HEK293 (cell line): Measurements from ENCODE around the gene HNRNPA0.

ENCODE experiments used
- CTCF ChIA-PET: fragments of 350-600 bp; formaldehyde crosslinking; extraction: SDS; loops from one replicate; lab custom pipeline; 2021; ENCODE audit warnings: antibody characterized with exemption; lab: Yijun Ruan, JAX
- POLR2A ChIA-PET: fragments of 300-600 bp; formaldehyde crosslinking; extraction: SDS; loops from one replicate; lab custom pipeline; 2020; ENCODE audit warnings: antibody characterized with exemption, inconsistent platforms; lab: Yijun Ruan, JAX
- H3K27ac ChIP-seq: fragments of 200-500 bp; sonication (Bioruptor generic); 2 replicates; pipeline ENCODE4 v1.5.1; 2014; ENCODE audit warnings: low read depth, low read length, control low read depth, inconsistent platforms; ENCODE audit errors: extremely low read depth
- H3K36me3 ChIP-seq, 2 experiments: fragments of 200-500 bp in 1 of 2; sonication (Bioruptor generic) in 1 of 2; 1 replicate in 1 of 2; 2 replicates in 1 of 2; pipeline ENCODE4 v1.5.1; 2014 to 2017; ENCODE audit warnings: inconsistent platforms in 2 of 2, low read length in 2 of 2; ENCODE audit not compliant: control insufficient read depth in 2 of 2, insufficient read depth in 1 of 2
- H3K4me1 ChIP-seq: fragments of 200-500 bp; sonication (Bioruptor generic); 2 replicates; pipeline ENCODE4 v1.5.1; 2014; ENCODE audit warnings: mild to moderate bottlenecking, low read length, inconsistent platforms; ENCODE audit not compliant: control insufficient read depth, insufficient read depth
- H3K4me3 ChIP-seq: 2 replicates; pipeline ENCODE4 v1.5.1; 2011; ENCODE audit warnings: low read depth, mild to moderate bottlenecking, control low read depth, low read length, moderate library complexity
- H3K9me3 ChIP-seq: fragments of 200-500 bp; sonication (Bioruptor generic); 2 replicates; pipeline ENCODE4 v1.5.1; 2014; ENCODE audit warnings: low read depth, low read length, inconsistent platforms; ENCODE audit not compliant: control insufficient read depth, insufficient read depth
- FEZF1 ChIP-seq: fragments of 450-650 bp; formaldehyde crosslinking; IDR thresholded peaks from 2 replicates; pipeline ENCODE4 v1.5.1; 2016; ENCODE audit warnings: missing biosample characterization, missing genetic modification characterization
- GLIS1 ChIP-seq: fragments of 450-650 bp; formaldehyde crosslinking; IDR thresholded peaks from 2 replicates; pipeline ENCODE4 v1.5.1; 2016; ENCODE audit warnings: missing biosample characterization, missing genetic modification characterization
- MZF1 ChIP-seq: fragments of 450-650 bp; formaldehyde crosslinking; IDR thresholded peaks from 2 replicates; pipeline ENCODE4 v1.5.1; 2017; ENCODE audit warnings: missing biosample characterization, missing genetic modification characterization, borderline replicate concordance
- SP3 ChIP-seq: fragments of 450-650 bp; formaldehyde crosslinking; IDR thresholded peaks from 2 replicates; pipeline ENCODE4 v1.5.1; 2016; ENCODE audit warnings: missing biosample characterization, missing genetic modification characterization
- TCF7L2 ChIP-seq: IDR thresholded peaks from 2 replicates; pipeline ENCODE4 v1.6.1; 2011; ENCODE audit warnings: low read depth, mild to moderate bottlenecking, inconsistent platforms, low read length, moderate library complexity, borderline replicate concordance
- ZBTB20 ChIP-seq: fragments of 450-650 bp; formaldehyde crosslinking; IDR thresholded peaks from 2 replicates; pipeline ENCODE4 v1.5.1; 2016; ENCODE audit warnings: missing biosample characterization, missing genetic modification characterization
- ZNF175 ChIP-seq: fragments of 450-650 bp; formaldehyde crosslinking; IDR thresholded peaks from 2 replicates; pipeline ENCODE4 v1.5.1; 2016; ENCODE audit warnings: missing biosample characterization, missing genetic modification characterization
- ZNF184 ChIP-seq: fragments of 450-650 bp; IDR thresholded peaks from 2 replicates; pipeline ENCODE4 v1.5.1; 2018; ENCODE audit warnings: missing biosample characterization, mild to moderate bottlenecking, missing genetic modification characterization
- ZNF248 ChIP-seq: fragments of 450-650 bp; formaldehyde crosslinking; IDR thresholded peaks from 2 replicates; pipeline ENCODE4 v1.5.1; 2017; ENCODE audit warnings: missing biosample characterization, missing genetic modification characterization
- ZNF350 ChIP-seq: fragments of 450-650 bp; formaldehyde crosslinking; IDR thresholded peaks from 2 replicates; pipeline ENCODE4 v1.5.0; 2017; ENCODE audit warnings: missing biosample characterization, mild to moderate bottlenecking, missing genetic modification characterization
- ZNF529 ChIP-seq: fragments of 450-650 bp; formaldehyde crosslinking; IDR thresholded peaks from 2 replicates; pipeline ENCODE4 v1.5.1; 2017; ENCODE audit warnings: missing genetic modification characterization, missing biosample characterization; ENCODE audit not compliant: insufficient replicate concordance
- ZNF548 ChIP-seq: fragments of 450-650 bp; formaldehyde crosslinking; IDR thresholded peaks from 2 replicates; pipeline ENCODE4 v1.5.1; 2016; ENCODE audit warnings: missing biosample characterization, missing genetic modification characterization
- ZNF558 ChIP-seq: fragments of 450-650 bp; formaldehyde crosslinking; IDR thresholded peaks from 2 replicates; pipeline ENCODE4 v1.5.1; 2016; ENCODE audit warnings: missing biosample characterization, missing genetic modification characterization
- ZNF654 ChIP-seq: fragments of 450-650 bp; formaldehyde crosslinking; IDR thresholded peaks from 2 replicates; pipeline ENCODE4 v1.5.1; 2016; ENCODE audit warnings: low read depth, missing biosample characterization, missing genetic modification characterization
- ZNF747 ChIP-seq: fragments of 450-650 bp; formaldehyde crosslinking; IDR thresholded peaks from 2 replicates; pipeline ENCODE4 v1.5.1; 2016; ENCODE audit warnings: missing biosample characterization, missing genetic modification characterization
- ZNF777 ChIP-seq: fragments of 450-650 bp; formaldehyde crosslinking; IDR thresholded peaks from 2 replicates; pipeline ENCODE4 v1.5.1; 2017; ENCODE audit warnings: missing biosample characterization, missing genetic modification characterization, borderline replicate concordance
- ZXDB ChIP-seq: fragments of 450-650 bp; formaldehyde crosslinking; IDR thresholded peaks from 2 replicates; pipeline ENCODE4 v1.5.1; 2016; ENCODE audit warnings: missing biosample characterization, missing genetic modification characterization
- TF ChIP-seq, protein P1 (sequence below): fragments of 450-650 bp; formaldehyde crosslinking; IDR thresholded peaks from 2 replicates; pipeline ENCODE4 v1.5.1; 2016; ENCODE audit warnings: missing biosample characterization, missing genetic modification characterization
- TF ChIP-seq, protein P2 (sequence below): fragments of 450-650 bp; formaldehyde crosslinking; IDR thresholded peaks from 2 replicates; pipeline ENCODE4 v1.5.1; 2017; ENCODE audit warnings: missing biosample characterization, missing genetic modification characterization
- TF ChIP-seq, protein P3 (sequence below): fragments of 450-650 bp; formaldehyde crosslinking; IDR thresholded peaks from 2 replicates; pipeline ENCODE4 v1.5.1; 2016; ENCODE audit warnings: missing biosample characterization, missing genetic modification characterization

Gene HNRNPA0

DNA sequence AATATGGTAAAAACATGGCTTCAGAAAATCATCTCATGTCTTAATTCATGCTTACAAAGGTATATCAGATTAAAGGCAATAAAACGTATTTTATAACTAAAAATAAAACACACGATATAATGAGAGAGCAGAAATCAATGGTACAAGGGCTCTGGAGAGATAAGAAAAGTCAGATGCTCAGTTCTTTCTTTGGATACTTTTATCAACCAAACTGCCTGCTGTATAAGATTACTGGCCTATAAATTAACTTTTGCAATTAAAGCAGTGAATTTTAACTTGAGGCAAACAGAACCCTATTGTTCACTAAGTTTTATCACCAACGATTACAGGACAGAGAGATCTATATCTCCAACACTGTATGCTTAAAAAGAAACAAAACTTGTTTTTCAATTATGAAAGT lies 42.1 kb upstream of the HNRNPA0 start (continued):
- TF ChIP-seq, protein P1, sequence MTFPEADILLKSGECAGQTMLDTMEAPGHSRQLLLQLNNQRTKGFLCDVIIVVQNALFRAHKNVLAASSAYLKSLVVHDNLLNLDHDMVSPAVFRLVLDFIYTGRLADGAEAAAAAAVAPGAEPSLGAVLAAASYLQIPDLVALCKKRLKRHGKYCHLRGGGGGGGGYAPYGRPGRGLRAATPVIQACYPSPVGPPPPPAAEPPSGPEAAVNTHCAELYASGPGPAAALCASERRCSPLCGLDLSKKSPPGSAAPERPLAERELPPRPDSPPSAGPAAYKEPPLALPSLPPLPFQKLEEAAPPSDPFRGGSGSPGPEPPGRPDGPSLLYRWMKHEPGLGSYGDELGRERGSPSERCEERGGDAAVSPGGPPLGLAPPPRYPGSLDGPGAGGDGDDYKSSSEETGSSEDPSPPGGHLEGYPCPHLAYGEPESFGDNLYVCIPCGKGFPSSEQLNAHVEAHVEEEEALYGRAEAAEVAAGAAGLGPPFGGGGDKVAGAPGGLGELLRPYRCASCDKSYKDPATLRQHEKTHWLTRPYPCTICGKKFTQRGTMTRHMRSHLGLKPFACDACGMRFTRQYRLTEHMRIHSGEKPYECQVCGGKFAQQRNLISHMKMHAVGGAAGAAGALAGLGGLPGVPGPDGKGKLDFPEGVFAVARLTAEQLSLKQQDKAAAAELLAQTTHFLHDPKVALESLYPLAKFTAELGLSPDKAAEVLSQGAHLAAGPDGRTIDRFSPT (tag by site-specific recombination): no peak
- TF ChIP-seq TCF7L2 (peak; percentile 55; the same call in 1 of the 2 replicates), SP3 (no peak), ZXDB (tag by site-specific recombination) (0 out of 2 replicates have a peak, but pooled peaks have one; percentile 29), FEZF1 (tag by site-specific recombination) (peak; percentile 67)
- TF ChIP-seq, protein P2, sequence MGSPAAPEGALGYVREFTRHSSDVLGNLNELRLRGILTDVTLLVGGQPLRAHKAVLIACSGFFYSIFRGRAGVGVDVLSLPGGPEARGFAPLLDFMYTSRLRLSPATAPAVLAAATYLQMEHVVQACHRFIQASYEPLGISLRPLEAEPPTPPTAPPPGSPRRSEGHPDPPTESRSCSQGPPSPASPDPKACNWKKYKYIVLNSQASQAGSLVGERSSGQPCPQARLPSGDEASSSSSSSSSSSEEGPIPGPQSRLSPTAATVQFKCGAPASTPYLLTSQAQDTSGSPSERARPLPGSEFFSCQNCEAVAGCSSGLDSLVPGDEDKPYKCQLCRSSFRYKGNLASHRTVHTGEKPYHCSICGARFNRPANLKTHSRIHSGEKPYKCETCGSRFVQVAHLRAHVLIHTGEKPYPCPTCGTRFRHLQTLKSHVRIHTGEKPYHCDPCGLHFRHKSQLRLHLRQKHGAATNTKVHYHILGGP (tag by site-specific recombination): no peak

DNA sequence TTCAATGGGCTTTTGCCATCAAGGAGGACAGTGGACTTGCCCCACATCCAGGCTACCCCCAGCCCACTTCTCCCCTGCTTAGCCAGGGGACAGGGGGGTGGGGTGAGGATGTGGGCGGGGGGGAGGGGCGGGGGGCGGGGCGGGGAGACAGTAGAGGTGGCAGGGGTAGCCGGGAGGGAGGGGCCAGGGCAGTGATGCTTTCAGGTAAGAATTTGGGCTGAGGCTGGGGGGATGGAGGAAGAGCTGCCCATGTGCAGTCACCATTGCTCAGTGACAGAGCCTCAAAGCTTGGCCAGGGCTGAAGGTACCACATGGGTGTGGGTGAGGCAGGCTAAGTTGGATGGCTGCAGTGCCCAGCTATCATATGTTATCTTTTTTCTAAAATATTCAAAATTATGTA lies 40.7 kb upstream of the HNRNPA0 start:
- POLR2A ChIA-PET: no interaction called here
- H3K27ac ChIP-seq: no peak overlapping the region
- H3K36me3 ChIP-seq: no peaks in the 10 kb centered on the region; a peak in 1 of 3 replicates
- H3K4me3 ChIP-seq: no peak overlapping the region
- H3K4me1 ChIP-seq: peaks cover 13% of the 10 kb centered on the region
- TF ChIP-seq ZNF777 (tag by site-specific recombination) (no peak), ZNF184 (tag by site-specific recombination) (no peak), ZNF248 (no peak), ZBTB20 (no peak), ZNF175 (tag by site-specific recombination) (no peak), ZNF747 (tag by site-specific recombination) (no peak), ZNF548 (no peak), ZNF529 (tag by site-specific recombination) (no peak), ZNF558 (no peak), ZNF350 (tag by site-specific recombination) (no peak), MZF1 (tag by site-specific recombination) (no peak), GLIS1 (tag by site-specific recombination) (no peak), ZNF654 (tag by site-specific recombination) (no peak)
- TF ChIP-seq, protein P1 (tag by site-specific recombination): no peak
- TF ChIP-seq, protein P3, sequence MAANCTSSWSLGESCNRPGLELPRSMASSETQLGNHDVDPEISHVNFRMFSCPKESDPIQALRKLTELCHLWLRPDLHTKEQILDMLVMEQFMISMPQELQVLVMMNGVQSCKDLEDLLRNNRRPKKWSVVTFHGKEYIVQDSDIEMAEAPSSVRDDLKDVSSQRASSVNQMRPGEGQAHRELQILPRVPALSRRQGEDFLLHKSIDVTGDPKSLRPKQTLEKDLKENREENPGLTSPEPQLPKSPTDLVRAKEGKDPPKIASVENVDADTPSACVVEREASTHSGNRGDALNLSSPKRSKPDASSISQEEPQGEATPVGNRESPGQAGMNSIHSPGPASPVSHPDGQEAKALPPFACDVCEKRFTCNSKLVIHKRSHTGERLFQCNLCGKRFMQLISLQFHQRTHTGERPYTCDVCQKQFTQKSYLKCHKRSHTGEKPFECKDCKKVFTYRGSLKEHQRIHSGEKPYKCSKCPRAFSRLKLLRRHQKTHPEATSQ: no peak
- CTCF ChIA-PET: no interaction called here
- H3K9me3 ChIP-seq: no peaks in the 10 kb centered on the region
